ENCODE results near the gene NFATC1.

NFATC1 gene

DNA sequence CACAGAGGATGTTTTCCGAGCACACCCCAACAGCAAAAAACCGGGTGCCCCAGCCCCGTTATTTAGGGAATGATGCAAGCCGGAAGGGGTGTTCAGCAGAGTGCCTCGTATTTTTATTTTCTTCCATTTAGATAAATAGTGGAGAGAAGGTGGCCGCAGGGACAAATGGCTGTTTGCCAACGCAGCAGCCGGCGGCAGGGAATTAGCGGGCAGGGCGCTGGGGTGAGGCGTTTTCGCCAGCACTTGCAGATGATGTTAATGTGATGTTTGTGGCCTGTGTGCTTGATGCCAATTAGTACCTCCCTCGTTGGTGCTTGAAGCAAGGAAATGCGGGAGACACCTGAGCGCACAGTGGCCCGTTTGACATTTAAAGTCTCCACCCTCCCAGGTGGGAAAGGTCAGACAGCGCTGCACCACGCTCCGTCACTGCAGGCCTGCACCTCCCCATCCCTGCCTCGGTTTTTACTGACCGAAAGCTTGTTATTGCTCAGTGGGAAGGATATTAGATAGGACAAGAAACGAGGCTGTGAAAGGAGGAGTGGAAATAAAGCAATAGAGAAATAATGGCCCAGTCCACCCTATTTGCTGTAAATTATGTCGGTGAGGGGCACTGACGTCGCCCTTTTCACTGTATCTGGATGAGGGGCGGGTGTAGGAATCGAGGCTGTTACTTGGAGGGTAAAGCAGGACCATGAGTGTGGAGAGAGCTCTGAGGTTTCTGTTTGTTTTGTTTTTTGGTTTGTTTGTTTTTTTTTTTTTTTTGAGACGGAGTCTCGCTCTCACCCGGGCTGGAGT, 39.1 kb downstream of the NFATC1 start:
- no peak for DNase-seq (ENCODE audit: low read depth)
- H3K4me3 ChIP-seq (ENCODE audit: low read depth, low read length) = no peak overlapping the region

DNA sequence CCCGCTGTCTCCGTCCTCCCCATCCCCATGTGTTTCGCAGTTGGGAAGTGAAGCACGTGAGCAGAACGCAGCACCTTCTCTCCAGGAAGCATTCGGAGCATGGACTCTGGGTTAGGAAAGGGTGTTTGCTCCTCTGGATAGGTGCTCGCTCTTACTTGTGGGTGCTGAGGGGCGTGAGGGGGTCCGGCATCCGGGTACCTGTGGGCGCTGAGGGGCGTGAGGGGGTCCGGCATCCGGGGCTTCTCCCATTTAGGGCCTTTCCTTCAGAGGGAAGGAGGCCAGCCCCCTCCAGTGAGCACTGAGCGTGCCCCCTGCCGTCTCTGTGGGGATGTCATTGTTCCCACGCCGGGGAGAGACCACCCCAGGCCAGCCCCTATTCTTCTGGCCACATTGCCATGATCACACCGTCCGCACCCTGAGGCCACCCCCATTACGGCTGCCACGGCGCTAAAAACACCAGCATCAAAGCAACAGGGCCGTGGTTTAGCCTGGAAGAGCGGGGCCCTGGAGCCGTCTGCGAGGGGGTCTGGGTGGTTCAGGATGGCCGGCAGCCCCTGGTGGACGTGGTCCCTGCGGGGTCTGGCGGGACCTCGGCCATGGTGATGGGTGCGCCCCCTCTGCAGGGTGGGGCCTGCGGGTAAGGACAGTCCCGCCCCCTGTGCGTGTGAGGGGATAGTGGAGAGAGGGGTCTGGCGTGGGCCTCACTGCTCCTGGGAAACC, 41.0 kb downstream of the NFATC1 start:
- no peak overlapping the region for H3K4me3 ChIP-seq (ENCODE audit: low read depth, low read length)
- DNase-seq (ENCODE audit: low read depth) = no peak

DNA sequence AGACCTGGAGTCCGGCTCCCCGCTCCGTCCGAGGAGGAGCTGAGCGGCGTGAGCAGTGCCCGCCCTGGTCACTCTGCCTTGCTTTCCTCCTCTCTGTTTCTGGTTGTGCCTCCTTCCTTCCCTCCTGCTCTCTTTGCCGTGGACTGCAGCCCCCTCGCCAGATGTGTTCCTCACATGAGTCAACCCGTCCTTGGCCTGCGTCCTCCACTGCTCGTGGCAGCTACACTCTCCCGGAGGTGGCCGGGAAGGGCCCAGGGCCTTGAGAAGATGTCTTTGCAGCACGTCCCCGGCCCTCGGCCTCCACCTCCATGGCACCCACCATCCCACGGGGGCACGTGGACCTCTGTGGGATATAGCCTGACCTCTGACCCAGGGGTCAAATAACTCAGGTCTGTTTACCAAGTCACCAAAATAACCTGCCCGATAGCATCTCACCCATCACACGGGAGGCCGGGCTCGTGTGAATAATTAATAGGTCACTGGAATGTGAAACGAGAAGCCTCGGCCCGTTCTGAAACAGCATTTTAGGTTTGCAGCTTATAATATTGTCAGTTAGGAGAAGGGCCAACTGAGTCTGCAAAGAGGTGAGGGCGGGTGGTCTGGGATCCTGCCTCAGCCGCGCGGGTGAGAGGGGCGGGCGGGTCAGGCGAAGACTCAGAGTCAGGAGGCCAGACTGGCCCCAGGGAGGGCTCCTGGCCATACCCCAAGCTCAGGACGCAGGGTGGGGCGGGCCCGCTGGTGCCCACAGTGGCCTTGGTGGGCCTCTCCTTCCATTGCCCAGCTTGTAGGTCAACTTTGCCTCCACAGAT, 42.6 kb downstream of the NFATC1 start:
- H3K4me3 ChIP-seq (ENCODE audit: low read depth, low read length) = no peak overlapping the region
- no peak for DNase-seq (ENCODE audit: low read depth)

DNA sequence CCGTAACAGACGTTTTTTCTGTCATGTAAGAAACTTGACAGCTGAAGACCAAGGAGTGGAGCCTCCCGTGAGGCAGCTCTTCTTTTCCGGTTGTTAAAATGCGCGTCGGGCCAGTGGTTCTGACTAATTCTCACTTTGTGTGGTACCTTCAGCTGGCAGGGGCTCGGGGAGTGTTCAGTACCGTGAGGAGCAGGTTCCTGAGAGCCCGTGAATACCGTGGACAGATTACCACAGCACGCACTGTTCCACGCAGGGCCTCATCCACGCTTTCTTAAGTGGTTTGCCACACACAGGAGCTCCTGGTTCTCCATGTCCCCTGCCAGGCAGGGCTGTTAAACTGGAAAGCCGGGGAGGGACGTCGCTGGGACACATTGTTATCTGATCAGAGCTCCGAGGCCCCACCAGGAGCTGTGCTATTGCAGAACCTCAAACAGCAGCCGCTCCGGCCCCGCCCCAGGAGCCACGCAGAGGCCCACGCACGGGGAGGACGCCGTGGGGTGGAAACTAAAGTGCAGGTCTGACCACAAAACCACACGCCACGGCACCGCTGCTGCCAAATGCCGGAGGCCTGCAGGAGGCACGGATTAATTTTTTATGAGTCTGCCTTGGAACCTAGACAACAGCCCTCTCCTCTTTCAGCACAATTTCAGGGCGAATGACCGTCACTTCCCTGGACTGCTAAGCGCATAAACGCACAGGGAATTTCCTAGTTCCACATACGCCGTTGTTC, 43.3 kb downstream of the NFATC1 start:
- no peak overlapping the region for H3K4me3 ChIP-seq (ENCODE audit: low read depth, low read length)

DNA sequence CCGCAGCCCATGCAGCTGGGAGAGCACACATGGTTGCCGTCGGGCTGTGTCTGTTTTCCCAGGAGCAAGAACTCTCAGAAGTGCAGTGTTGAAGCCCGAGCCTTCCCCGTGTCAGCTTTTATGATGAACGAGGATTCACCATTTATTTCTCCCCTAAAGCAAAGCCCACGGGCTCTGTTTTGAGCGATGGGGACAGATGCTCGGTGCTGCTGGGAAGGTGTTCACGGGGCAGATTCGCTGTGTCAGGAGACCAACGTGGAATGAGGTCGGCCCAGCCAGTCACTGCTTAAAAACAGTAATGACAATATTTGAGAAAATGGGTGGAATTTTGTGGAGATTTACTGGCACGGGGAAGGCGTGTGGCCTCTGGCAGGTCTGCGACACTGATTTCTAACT, 43.9 kb downstream of the NFATC1 start:
- no peak overlapping the region for H3K4me3 ChIP-seq (ENCODE audit: low read depth, low read length)
- DNase-seq (ENCODE audit: low read depth) = no peak

More for the DNA sequence above, 43.3 kb downstream of the NFATC1 start:
- DNase-seq (ENCODE audit: low read depth) = peak; percentile 72

DNA sequence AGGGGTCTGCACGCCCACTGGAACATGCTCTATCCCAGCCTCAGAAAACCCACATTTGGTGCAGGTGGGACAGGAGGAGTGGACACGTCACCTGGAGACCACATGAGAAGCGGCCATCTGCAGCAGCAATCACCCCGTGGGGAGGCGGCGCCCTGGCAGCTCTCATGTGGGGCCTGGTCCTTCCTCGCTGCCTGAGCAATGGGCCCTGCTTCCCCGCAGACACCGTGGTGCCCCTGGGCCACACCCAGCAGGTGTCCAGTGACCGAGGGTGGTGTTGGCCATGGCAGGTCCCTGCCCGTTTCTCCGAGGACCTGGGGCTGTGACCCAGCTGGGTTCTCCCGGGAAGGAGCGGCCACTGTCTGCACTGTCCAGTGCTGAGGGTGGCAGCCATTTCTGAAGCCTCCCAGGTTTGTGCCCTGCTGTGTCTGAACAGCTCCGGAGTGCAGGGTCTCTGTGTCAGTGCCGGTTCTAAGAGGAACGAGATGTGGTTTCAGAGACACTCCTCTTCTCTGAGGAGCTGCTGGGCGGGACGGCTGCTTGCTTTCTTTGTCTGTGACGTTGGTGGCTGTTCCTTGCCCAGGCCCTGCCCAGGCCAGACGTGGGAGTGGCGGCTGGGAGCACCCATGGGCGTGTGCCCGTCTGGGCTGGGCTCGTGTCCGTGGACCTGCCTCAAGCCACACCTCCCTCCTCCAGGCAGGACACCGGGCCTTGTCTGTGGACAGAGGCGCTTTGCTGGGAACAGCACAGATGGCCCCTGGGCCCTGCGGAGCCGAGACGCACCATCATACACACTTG, 44.8 kb downstream of the NFATC1 start:
- DNase-seq (ENCODE audit: low read depth) = no peak

DNA sequence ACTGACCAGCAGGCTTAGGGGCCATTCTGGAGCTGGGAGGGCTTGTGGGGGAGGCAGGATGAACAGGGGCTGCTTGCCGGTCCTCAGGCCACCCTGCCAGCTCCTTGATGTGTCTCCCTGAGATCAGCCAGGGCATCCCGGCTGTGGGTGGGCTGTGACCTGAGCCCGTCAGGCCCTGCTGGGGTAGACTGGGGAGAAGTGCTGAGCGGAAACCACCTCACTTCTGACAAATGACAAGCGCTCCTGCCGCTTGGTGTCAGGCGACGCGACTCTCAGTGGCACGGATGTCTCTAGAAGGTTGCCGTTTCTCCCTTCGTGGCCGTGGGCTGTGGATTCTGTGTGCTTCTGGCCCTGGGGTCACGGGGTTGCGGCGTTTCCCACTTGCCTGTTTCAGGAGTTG, 45.7 kb downstream of the NFATC1 start:
- no peak for DNase-seq (ENCODE audit: low read depth)
- no peak overlapping the region for H3K4me3 ChIP-seq (ENCODE audit: low read depth, low read length)

More for the DNA sequence above, 44.8 kb downstream of the NFATC1 start:
- no peak overlapping the region for H3K4me3 ChIP-seq (ENCODE audit: low read depth, low read length)

DNA sequence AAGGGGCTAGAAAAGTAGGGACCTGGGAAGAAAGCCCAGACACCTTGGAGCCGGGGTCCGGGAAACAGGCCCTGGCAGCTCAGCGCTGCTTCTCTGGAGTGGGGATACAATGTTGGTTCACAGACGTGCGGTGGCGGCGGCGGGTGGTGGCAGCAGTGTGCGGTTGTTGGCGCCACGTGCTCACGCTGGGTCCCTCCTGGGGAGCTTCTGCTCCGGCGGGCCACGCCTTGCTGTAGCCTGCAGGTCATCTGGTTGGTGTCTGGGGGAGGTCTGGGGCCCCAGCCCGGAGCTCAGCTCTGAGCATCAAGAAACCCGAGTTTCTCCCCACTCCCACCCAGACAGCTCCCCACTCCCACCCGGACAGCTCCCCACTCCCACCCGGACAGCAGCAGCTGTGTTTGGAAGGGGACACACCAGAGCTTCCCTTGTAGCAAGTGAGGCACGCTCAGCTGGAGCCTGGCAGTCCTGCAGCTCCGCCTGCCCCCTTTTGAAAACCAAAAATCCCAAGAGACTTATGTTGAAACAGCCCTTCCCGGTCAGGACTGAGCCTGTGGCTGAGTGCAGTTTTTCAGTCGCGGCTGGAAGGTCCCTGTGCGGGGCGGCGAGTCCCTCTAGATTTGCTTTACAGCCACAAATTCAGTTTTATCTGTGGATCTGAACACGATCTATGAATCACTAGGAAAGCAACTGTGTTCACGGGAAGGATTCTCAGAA, 46.9 kb downstream of the NFATC1 start:
- DNase-seq (ENCODE audit: low read depth) = no peak
- H3K4me3 ChIP-seq (ENCODE audit: low read depth, low read length) = no peak overlapping the region

DNA sequence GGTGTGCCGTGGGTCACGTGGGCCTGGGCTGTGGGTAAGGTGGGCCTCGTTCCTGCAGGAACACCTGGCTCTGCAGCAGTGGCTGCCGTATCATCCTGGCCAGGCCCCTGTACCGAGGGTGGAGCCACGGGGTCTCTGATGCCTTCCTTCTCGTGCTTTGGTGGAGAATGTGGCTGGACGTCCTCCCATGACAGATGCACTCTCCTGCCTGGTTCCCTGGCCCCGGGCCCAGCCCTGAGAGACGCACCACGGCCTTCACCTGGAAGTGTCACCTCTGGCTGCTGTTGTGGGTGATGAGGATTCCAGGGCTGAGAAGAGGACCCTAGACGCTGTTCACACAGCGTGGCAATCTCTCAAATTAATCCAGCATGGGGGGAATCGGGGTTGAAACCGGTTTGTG, 49.5 kb downstream of the NFATC1 start:
- no peak for DNase-seq (ENCODE audit: low read depth)
- no peak overlapping the region for H3K4me3 ChIP-seq (ENCODE audit: low read depth, low read length)

DNA sequence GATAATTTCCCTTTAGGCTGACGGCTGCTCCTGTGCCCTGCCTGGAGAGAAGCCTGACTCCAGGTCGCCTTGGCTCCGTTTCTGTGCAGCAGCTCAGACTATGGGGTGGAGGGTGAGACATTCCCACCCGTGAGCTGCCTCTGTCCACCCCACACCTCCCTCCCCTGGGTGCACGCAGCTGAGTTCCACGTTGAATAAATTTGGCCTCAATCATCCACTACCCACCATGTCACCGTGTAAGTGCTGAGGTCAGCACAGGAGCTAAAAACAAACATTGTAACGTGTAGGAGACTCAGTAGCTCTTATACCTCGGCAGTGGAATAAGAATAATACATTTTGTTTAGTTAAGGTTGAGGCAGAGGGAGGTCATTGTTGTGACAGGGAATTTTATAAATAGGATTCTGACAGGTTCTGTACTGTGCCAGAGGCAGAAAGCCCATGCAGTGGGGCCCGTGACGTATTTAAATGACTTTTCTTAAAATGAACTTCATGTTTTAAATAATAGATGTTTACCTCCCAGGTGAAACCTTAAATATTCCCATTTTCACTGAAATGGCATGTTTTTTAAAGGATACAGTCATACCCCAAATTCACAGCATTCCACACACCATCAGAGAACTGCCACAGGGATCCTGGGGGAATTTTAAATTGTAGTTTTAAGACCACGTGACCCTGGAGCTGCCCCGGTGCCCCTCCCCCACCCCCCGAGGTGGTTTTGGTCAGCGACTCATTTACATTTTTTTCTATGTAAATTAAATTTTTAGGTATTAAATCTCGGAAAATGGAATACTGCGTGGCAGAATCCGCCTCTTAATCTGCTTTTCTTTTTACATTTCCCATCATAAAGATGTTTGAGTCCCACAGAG, 50.2 kb downstream of the NFATC1 start:
- no peak overlapping the region for H3K4me3 ChIP-seq (ENCODE audit: low read depth, low read length)
- no peak for DNase-seq (ENCODE audit: low read depth)

DNA sequence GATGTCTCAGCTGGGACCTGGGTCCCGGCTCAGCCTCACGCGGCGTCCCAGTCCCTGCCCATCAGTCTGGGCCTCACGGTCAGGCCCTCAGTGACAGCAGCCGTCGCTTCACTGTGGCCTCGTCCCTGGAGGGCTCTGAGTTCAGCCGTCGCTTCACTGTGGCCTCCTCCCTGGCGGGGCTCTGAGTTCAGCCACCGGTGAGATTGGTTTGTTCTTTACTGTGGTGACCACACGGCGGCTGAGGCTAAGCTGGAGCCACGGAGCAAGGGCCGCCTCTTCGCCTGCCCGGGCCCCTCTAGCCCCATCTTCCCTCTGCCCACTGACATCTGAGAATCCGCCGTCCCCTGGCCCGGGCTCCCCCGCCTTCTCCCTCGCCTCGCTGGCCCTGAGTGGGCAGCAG, 51.2 kb downstream of the NFATC1 start:
- H3K4me3 ChIP-seq (ENCODE audit: low read depth, low read length) = no peak overlapping the region
- no peak for DNase-seq (ENCODE audit: low read depth)

DNA sequence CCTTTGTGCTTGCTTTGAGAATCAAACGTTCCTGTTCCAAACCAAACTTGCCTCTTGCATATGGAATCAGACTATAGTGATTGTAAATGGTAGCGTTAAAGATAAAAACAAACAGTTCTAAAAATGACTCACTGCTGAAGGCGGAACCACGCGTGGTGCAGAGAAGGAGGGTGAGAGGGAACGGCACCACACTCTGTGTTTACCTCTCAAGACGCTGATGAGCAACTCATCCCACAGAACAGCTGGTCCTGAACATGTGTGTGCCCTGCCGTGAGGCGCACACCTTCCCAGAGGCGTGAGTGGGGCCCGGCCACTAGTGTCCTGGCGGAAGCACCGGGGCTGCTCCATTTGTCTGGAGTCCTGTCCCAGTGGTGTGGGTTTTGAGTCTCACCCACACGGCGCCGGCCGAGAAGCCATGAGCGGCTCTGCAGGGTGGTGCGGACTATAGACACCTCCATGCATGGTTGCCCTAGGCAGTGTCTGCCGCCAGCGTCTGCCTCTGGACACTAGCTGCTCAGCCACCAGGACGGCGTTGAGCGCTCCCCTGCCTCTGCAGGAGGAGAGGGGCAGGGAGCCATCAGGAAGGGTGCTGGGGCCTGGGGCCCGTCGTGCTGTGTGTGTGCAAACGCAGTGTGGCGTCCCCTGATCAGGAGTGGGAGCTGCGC, 52.1 kb downstream of the NFATC1 start:
- no peak for DNase-seq (ENCODE audit: low read depth)
- no peak overlapping the region for H3K4me3 ChIP-seq (ENCODE audit: low read depth, low read length)

DNA sequence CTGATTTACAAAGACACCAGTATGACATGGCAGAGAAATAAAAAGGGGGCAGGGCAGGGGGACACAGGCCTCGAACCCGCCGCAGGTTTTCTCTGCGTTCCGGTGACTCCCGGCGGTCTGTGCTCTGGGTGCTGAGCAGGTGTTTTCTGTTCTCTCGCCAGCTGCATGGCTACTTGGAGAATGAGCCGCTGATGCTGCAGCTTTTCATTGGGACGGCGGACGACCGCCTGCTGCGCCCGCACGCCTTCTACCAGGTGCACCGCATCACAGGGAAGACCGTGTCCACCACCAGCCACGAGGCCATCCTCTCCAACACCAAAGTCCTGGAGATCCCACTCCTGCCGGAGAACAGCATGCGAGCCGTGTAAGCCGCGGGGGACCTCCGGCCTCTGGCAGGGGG, 52.9 kb downstream of the NFATC1 start:
- DNase-seq (ENCODE audit: low read depth) = no peak
- H3K4me3 ChIP-seq (ENCODE audit: low read depth, low read length) = no peak overlapping the region

DNA sequence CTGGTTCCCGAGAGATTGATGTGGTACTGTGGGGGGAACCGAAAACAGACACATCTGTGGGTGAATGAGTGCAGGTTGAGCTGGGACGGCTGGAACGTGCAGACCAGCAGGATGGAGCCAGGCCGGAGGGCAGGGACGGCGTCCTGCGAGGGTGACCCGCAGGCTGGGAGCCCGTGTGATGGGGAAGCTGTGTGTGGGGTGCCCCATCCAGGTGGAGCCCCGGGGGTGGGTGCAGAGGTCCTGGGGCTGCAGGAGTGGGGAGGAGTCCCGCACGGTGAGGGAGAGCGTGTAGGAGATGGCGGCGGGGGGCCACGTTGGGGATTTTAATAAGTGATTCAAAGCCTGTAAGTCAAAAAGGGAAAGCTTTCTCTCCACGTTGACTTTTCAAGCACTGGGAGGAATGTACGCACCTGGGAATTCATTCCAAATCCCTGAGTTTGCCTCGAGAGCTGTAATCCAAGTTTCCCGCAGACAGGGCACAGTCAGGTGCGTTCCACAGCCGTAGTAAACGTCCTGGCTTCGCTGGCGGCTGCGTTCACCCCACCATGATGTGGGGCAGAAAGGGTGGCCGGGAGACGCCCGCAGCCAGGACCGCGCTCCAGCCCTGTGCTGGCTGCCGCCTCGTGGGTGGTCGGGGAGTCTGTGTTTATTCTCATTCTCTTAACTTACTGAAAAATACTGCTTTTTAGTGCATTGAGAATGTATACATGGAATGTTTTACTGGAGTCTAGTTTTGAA, 54.0 kb downstream of the NFATC1 start:
- no peak overlapping the region for H3K4me3 ChIP-seq (ENCODE audit: low read depth, low read length)
- DNase-seq (ENCODE audit: low read depth) = no peak

DNA sequence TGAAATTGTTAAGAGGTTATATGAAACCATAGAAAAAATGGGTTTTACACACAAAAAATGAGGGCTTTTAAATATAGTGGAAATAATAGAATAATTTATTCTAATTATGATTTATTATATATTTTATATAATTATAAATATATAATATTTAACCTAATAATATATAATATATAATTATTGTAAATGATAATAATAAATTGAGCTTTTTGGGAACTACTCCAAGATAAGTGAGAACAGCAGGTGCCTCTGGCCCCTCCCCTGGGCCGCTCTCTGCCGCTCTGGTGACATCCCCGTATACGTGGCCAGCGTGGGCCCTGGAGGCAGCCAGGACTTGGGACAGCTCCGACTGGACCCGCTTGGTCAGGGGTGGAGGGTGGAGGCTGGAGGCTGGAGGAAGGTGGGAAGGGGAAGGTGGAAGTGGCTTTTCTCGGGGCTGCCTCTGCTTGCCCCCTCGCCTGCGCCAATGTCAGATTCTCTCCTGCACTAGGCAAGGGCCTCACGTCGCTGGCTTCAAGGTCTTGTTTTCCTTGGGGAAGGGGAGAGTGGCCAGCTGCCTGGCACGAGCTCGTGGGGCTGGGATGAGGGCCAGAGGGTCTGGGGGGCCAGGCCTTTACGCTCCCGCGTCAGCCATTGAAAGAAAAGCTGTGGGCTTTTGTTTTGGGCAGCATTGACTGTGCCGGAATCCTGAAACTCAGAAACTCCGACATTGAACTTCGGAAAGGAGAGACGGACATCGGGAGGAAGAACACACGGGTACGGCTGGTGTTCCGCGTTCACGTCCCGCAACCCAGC, 54.8 kb downstream of the NFATC1 start:
- no peak for DNase-seq (ENCODE audit: low read depth)
- no peak overlapping the region for H3K4me3 ChIP-seq (ENCODE audit: low read depth, low read length)

All from skeletal muscle cell (primary cell).